ENCODE measurements around the gene PLEKHG2. TPM values are rescaled to one million over a fixed set of nuclear protein-coding genes. Genes with fewer than 3 reads are reported as not detected.

PLEKHG2 gene
- total RNA-seq (29.7 TPM), polyA plus RNA-seq (ENCODE audit: insufficient read depth, low read depth, low replicate concordance) (8.5 TPM)
- long read RNA-seq, donor 1, transcript PLEKHG2-207 (2 exons, 720 nt): major isoform, 7 of 4,035 reads
- long read RNA-seq, donor 1, partial matches to known transcripts: 3,768 of 4,035 reads
- long read RNA-seq, donor 1, other reads (novel, unspliced or antisense): 260 of 4,035 reads
- long read RNA-seq, donor 2, partial matches to known transcripts: 6 of 7 reads
- long read RNA-seq, donor 2, other reads (novel, unspliced or antisense): 0 of 7 reads
- long read RNA-seq, donor 3, partial matches to known transcripts: 34 of 51 reads
- long read RNA-seq, donor 3, other reads (novel, unspliced or antisense): 14 of 51 reads
- long read RNA-seq, donor 4, partial matches to known transcripts: 3,449 of 3,723 reads
- long read RNA-seq, donor 4, other reads (novel, unspliced or antisense): 270 of 3,723 reads
- long read RNA-seq, donor 5, partial matches to known transcripts: 0 of 1 reads
- long read RNA-seq, donor 5, other reads (novel, unspliced or antisense): 0 of 1 reads
- long read RNA-seq, donor 6, partial matches to known transcripts: 9,236 of 9,886 reads
- long read RNA-seq, donor 6, other reads (novel, unspliced or antisense): 650 of 9,886 reads
- long read RNA-seq, donor 7, partial matches to known transcripts: 0 of 5 reads
- long read RNA-seq, donor 7, other reads (novel, unspliced or antisense): 5 of 5 reads
- long read RNA-seq, donor 8, partial matches to known transcripts: 4,309 of 4,644 reads
- long read RNA-seq, donor 8, other reads (novel, unspliced or antisense): 332 of 4,644 reads
- long read RNA-seq, donor 9: 0 reads
- long read RNA-seq, donor 10, partial matches to known transcripts: 5,324 of 5,725 reads
- long read RNA-seq, donor 10, other reads (novel, unspliced or antisense): 397 of 5,725 reads

GRCh38 chr19:39412100-39412866, at the start of gene PLEKHG2:
PLEKHG2 (plus strand) TSS chr19:39412669; CDS start chr19:39414087, 1,418 bp downstream.
- peak; percentile 98 for FAIRE-seq

DNA sequence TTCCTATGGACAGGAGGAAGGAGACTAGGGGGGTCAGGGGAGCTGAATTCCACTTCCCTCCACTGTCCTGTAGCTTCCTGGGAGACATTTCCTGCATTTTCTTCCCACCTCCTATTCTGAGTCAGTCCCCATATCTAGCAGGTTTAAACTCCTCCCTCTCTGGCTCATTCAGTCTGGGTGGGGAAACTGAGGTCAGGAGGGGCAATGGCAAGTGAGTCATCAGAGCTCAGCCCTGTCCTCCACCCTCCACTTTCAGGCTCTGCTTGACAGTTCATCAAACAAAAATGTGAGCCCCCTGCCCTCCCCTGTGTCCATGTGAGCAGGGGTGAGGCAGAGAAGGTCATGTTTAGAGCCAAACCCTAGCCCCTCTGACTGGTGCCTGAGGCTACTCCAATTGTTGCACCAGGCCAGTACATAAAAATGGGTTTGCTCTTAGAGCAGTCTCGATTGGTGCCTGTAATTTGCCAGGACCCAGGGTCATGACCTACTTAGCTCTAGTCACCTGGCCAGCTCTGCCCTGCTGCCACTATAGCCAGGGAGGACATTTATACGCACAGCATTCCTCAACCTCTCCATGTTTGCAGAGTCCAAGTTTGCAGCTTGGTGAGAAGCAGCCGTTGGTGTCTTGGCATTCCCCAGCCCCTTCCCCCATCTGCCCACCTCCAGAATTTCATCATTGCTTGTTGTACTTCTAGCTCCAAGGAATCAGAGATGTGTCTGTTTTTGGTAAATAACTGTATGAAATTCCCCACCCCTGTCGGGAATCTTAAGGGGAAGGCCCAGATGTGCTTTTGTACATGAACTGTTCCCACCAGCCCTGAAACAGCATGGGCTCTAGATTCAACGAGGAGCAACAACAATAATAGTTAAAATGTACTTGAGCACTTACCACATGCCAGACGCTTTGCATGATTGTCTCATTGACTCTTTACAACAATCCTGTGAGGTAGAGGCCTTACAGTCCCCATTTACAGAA, 49.5 kb upstream of the PLEKHG2 start:
- Histone ChIP-seq H3K9me3 (ENCODE audit: control insufficient read depth in 2 of 3, insufficient read depth in 1 of 3, low read length in 3 of 3) (no peaks in the 10 kb centered on the region), H3K27ac (ENCODE audit: low read depth in 2 of 2, low read length in 2 of 2) (peak overlapping the region in 1 of 2 donors; percentile 32), H3K4me1 (ENCODE audit: control insufficient read depth in 2 of 3, insufficient read depth in 2 of 3, low read depth in 1 of 3, low read length in 3 of 3) (peaks cover 0 to 19% (median 17%) of the 10 kb centered on the region in 3 donors), H3K36me3 (ENCODE audit: control insufficient read depth in 2 of 3, insufficient read depth in 3 of 3, low read length in 3 of 3) (peaks cover 8 to 34% (median 23%) of the 10 kb centered on the region in 3 donors), H3K27me3 (ENCODE audit: control insufficient read depth, insufficient read depth, low read length) (no peaks in the 10 kb centered on the region), H3K9ac (ENCODE audit: low read length in 3 of 3) (peak overlapping the region in 1 of 3 donors; percentile 15), H3K4me3 (ENCODE audit: low read length in 3 of 3) (no peak overlapping the region)
- DNase-seq (no peak), FAIRE-seq (no peak)
- intact Hi-C loops (cut with DNase I): no loop called here
- TF ChIP-seq CTCF (IDR thresholded peaks at IDR 0.05; ENCODE audit: borderline replicate concordance, extremely low read depth, insufficient read depth): no peak

More at GRCh38 chr19:39412100-39412866, at the start of gene PLEKHG2:
- Histone ChIP-seq H3K27me3 (ENCODE audit: control insufficient read depth, insufficient read depth, low read length) (no peaks in the 10 kb centered on the region), H3K36me3 (ENCODE audit: control insufficient read depth in 2 of 3, insufficient read depth in 3 of 3, low read length in 3 of 3) (peaks cover 0 to 16% (median 6%) of the 10 kb centered on the region in 3 donors), H3K4me3 (ENCODE audit: low read length in 3 of 3) (peak within 1 kb of the TSS; percentile 51 to 99 (median 80)), H3K4me1 (ENCODE audit: control insufficient read depth in 2 of 3, insufficient read depth in 2 of 3, low read depth in 1 of 3, low read length in 3 of 3) (peaks cover 14 to 26% (median 19%) of the 10 kb centered on the region in 3 donors), H3K9ac (ENCODE audit: low read length in 3 of 3) (peak within 1 kb of the TSS; percentile 37 to 77 (median 57)), H3K27ac (ENCODE audit: low read depth in 2 of 2, low read length in 2 of 2) (peak within 1 kb of the TSS; percentile 95 to 98), H3K9me3 (ENCODE audit: control insufficient read depth in 2 of 3, insufficient read depth in 1 of 3, low read length in 3 of 3) (no peaks in the 10 kb centered on the region)
- intact Hi-C loops (cut with DNase I): no loop called here
- DNase-seq: peak; percentile 99 to 100 (median 100)
- peak; percentile 63 for TF ChIP-seq CTCF (IDR thresholded peaks at IDR 0.05; ENCODE audit: borderline replicate concordance, extremely low read depth, insufficient read depth)

Data from kidney (tissue), 22 donors.